C4-2B (cell line): Measurements from ENCODE around the gene DCPS.
A peak's percentile ranks its signal among the peaks of the same experiment; 100 is the strongest.
"Not testable (repeated sequence)": the region's sequence is repeated elsewhere in the genome, so short reads cannot be mapped to it uniquely, and the experiment has no call there.

ENCODE experiments used
- H3K27ac ChIP-seq: fragments of 450-650 bp; 2 replicates; pipeline ENCODE4 v1.5.1; 2017
- ZFX ChIP-seq: fragments of 450-650 bp; IDR thresholded peaks from 2 replicates; pipeline ENCODE4 v1.6.1; 2017
- TF ChIP-seq, protein P1 (sequence below): fragments of 450-650 bp; conservative IDR thresholded peaks from 2 replicates; pipeline ENCODE4 v1.5.1; 2017; ENCODE audit warnings: mild to moderate bottlenecking

The DCPS gene

DNA sequence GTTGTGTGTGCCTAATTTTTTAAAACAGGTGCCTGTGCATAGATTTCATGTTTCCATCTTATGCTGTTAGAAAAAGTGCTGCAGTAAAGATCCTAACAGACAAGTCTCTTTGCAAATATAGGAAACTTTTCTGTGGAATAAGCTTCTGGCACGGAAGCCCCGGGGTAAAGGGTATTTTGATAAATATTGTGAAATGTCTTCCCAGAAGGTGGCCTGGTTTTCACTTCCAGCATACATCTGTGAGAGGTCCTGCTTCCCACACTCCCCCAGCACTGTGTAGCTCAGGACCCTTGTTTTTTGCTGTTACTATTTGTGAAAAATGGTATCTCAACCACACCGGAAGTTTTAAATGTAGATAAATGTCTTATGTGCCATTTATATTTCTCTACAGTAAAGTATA, 66.2 kb downstream of the DCPS start:
- H3K27ac ChIP-seq = no peak overlapping the region
- TF ChIP-seq, protein P1, sequence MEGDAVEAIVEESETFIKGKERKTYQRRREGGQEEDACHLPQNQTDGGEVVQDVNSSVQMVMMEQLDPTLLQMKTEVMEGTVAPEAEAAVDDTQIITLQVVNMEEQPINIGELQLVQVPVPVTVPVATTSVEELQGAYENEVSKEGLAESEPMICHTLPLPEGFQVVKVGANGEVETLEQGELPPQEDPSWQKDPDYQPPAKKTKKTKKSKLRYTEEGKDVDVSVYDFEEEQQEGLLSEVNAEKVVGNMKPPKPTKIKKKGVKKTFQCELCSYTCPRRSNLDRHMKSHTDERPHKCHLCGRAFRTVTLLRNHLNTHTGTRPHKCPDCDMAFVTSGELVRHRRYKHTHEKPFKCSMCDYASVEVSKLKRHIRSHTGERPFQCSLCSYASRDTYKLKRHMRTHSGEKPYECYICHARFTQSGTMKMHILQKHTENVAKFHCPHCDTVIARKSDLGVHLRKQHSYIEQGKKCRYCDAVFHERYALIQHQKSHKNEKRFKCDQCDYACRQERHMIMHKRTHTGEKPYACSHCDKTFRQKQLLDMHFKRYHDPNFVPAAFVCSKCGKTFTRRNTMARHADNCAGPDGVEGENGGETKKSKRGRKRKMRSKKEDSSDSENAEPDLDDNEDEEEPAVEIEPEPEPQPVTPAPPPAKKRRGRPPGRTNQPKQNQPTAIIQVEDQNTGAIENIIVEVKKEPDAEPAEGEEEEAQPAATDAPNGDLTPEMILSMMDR = no peak
- TF ChIP-seq ZFX = no peak

DNA sequence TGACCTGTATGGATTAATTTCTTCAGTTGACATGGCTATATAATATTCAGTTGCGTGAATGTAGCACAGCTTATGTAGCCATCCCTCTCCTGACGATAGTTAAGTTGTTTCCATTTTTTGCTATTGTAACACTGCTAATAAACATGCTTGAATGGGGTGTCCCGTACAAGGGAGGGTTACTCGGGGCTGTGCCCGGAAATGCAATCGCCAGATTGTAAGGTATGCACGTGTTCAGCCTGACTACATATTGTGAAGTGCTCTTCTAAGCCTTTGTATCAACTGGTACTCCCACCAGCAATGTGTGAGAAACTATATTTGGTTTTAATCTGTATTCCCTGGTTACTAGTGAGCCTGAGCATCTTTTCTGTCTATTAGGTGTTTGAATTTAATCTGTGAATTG, 67.7 kb downstream of the DCPS start:
- H3K27ac ChIP-seq = no peak overlapping the region

GRCh38 chr11:126373389-126374066, 69.7 kb downstream of the DCPS start:
- not testable (repeated sequence) for H3K27ac ChIP-seq

More for the DNA sequence above, 67.7 kb downstream of the DCPS start:
- TF ChIP-seq, protein P1 = no peak
- TF ChIP-seq ZFX = no peak

GRCh38 chr11:126374562-126375300, 70.9 kb downstream of the DCPS start:
- H3K27ac ChIP-seq = not testable (repeated sequence)

GRCh38 chr11:126375726-126376125, 71.9 kb downstream of the DCPS start:
- TF ChIP-seq, protein P1 = no peak
- no peak for TF ChIP-seq ZFX
- no peak overlapping the region for H3K27ac ChIP-seq

GRCh38 chr11:126378763-126379162, 74.9 kb downstream of the DCPS start:
- TF ChIP-seq ZFX = no peak
- TF ChIP-seq, protein P1 = no peak

DNA sequence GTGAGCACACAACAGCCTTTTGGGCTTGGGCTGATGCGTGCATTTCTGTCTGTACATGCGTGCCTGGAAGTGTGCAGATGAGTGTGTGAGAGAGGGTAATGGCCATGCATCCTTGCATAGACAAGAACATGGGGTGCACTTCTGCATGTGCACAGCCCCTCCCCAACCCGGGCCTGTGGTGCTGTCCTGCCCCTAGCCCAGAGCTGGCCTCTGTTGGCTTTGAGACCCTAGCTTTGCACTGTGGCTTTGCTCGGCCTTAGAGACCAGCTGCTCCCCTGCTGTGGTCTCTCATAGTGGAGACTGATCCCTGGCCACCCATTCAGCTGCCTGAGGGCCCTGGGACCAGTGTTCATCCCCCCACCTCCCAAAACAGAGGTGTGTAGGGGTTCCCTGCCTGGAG, 77.0 kb downstream of the DCPS start:
- peak overlapping the region; percentile 16; the same call in 1 of the 2 replicates for H3K27ac ChIP-seq
- TF ChIP-seq ZFX = no peak
- TF ChIP-seq, protein P1 = no peak

More at GRCh38 chr11:126378763-126379162, 74.9 kb downstream of the DCPS start:
- no peak overlapping the region for H3K27ac ChIP-seq

GRCh38 chr11:126381960-126382359, 78.1 kb downstream of the DCPS start:
- H3K27ac ChIP-seq = not testable (repeated sequence)

GRCh38 chr11:126382641-126383040, 78.8 kb downstream of the DCPS start:
- H3K27ac ChIP-seq = peak overlapping the region; percentile 68
